Measurements from ENCODE around the gene MAGEA12.
"Not testable (repeated sequence)": the region's sequence is repeated elsewhere in the genome, so short reads cannot be mapped to it uniquely, and the experiment has no call there.

Gene MAGEA12, protein sequence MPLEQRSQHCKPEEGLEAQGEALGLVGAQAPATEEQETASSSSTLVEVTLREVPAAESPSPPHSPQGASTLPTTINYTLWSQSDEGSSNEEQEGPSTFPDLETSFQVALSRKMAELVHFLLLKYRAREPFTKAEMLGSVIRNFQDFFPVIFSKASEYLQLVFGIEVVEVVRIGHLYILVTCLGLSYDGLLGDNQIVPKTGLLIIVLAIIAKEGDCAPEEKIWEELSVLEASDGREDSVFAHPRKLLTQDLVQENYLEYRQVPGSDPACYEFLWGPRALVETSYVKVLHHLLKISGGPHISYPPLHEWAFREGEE

DNA sequence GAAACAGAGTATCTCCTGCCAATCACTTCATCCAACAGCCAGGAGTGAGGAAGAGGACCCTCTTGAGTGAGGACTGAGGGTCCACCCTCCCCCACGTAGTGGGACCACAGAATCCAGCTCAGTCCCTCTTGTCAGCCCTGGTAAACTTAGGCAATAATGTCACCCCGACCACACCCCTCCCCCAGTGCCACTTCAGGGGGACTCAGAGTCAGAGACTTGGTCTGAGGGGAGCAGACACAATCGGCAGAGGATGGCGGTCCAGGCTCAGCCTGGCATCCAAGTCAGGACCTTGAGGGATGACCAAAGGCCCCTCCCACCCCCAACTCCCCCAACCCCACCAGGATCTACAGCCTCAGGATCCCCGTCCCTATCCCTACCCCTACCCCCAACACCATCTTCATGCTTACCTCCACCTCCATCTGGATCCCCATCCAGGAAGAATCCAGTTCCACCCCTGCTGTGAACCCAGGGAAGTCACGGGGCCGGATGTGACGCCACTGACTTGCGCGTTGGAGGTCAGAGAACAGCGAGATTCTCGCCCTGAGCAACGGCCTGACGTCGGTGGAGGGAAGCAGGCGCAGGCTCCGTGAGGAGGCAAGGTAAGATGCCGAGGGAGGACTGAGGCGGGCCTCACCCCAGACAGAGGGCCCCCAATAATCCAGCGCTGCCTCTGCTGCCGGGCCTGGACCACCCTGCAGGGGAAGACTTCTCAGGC, at the start of gene MAGEA12, which contains the start of gene CSAG1:
MAGEA12 (plus strand) TSS at position 497 of the 715 bp plus-strand sequence. CDS start 2,405 bp downstream, outside the sequence.
CSAG1 (minus strand) TSS at position 461 of the 715 bp plus-strand sequence. CDS start 1,261 bp downstream, outside the sequence.
- POLR2A ChIA-PET: no interaction called here
- no peak for DNase-seq (ENCODE audit: extremely low spot score)
- CTCF ChIA-PET: no interaction called here
- TF ChIP-seq L3MBTL2 (conservative IDR thresholded peaks at IDR 0.05) (no peak), NFRKB (IDR thresholded peaks at IDR 0.05) (no peak), CTBP1 (IDR thresholded peaks at IDR 0.05; ENCODE audit: borderline replicate concordance) (no peak), SP1 (IDR thresholded peaks at IDR 0.05) (no peak), HDGF (IDR thresholded peaks at IDR 0.05; ENCODE audit: borderline replicate concordance) (no peak), SUZ12 (IDR thresholded peaks at IDR 0.05) (no peak), LEF1 (IDR thresholded peaks at IDR 0.05; ENCODE audit: borderline replicate concordance) (no peak), BHLHE40 (IDR thresholded peaks at IDR 0.05; ENCODE audit: borderline replicate concordance) (no peak), ELF4 (IDR thresholded peaks at IDR 0.05) (no peak), TARDBP (IDR thresholded peaks at IDR 0.05) (no peak), FOXM1 (IDR thresholded peaks at IDR 0.05; ENCODE audit: borderline replicate concordance) (no peak)
- TF ChIP-seq, protein P1, sequence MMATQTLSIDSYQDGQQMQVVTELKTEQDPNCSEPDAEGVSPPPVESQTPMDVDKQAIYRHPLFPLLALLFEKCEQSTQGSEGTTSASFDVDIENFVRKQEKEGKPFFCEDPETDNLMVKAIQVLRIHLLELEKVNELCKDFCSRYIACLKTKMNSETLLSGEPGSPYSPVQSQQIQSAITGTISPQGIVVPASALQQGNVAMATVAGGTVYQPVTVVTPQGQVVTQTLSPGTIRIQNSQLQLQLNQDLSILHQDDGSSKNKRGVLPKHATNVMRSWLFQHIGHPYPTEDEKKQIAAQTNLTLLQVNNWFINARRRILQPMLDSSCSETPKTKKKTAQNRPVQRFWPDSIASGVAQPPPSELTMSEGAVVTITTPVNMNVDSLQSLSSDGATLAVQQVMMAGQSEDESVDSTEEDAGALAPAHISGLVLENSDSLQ (IDR thresholded peaks at IDR 0.05): no peak

DNA sequence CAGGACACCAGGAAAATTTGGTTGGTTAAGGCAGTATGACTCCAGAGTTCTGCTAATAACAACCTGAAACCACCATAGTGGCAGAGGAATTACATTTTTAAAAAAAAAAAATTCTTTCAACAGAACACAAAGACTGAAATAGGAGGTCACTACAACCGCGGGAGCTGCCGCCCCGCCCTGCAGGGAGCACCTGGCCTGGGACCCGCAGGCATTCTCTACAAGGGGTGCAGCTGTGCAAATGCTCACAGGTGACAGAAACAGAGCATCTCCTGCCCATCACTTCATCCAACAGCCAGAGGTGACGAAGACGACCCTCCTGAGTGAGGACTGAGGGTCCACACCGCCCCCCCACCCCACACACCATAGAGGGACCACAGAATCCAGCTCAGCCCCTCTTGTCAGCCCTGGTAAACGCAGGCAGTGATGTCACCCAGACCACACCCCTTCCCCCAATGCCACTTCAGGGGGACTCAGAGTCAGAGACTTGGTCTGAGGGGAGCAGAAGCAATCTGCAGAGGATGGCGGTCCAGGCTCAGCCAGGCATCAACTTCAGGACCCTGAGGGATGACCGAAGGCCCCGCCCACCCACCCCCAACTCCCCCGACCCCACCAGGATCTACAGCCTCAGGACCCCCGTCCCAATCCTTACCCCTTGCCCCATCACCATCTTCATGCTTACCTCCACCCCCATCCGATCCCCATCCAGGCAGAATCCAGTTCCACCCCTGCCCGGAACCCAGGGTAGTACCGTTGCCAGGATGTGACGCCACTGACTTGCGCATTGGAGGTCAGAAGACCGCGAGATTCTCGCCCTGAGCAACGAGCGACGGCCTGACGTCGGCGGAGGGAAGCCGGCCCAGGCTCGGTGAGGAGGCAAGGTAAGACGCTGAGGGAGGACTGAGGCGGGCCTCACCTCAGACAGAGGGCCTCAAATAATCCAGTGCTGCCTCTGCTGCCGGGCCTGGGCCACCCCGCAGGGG, 35.3 kb upstream of the MAGEA12 start, which contains the start of gene MAGEA3:
MAGEA3 (plus strand) TSS at position 843 of the 980 bp plus-strand sequence. CDS start 2,039 bp downstream, outside the sequence.
- POLR2A ChIA-PET, CTCF ChIA-PET: not testable (repeated sequence)

DNA sequence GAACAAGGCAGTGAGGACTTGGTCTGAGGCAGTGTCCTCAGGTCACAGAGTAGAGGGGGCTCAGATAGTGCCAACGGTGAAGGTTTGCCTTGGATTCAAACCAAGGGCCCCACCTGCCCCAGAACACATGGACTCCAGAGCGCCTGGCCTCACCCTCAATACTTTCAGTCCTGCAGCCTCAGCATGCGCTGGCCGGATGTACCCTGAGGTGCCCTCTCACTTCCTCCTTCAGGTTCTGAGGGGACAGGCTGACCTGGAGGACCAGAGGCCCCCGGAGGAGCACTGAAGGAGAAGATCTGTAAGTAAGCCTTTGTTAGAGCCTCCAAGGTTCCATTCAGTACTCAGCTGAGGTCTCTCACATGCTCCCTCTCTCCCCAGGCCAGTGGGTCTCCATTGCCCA, 33.2 kb upstream of the MAGEA12 start:
- DNase-seq (ENCODE audit: extremely low spot score); CTCF ChIA-PET: not testable (repeated sequence)

More for the DNA sequence above, 35.3 kb upstream of the MAGEA12 start, which contains the start of gene MAGEA3:
- DNase-seq (ENCODE audit: extremely low spot score): not testable (repeated sequence)

DNA sequence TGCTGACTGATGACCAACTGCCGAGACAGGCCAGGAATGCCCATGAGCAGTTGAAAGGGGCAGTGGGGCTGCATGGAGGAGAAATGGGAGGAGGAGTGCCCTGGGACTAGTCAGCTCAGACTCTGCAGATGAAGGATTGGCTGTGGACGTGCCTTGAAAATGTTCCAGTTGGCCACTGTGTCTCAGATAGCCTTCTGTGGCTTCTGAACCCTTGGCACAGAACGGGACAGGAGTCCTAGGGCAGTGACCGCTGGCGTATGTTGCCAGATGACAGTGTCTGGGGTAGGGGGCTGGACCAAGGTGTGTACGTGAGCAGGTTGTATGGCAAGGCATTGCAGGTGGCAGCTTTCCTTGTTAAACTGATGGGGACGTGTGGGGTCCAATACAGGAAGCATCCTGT, 27.1 kb upstream of the MAGEA12 start:
- CTCF ChIA-PET; POLR2A ChIA-PET; DNase-seq (ENCODE audit: extremely low spot score): not testable (repeated sequence)

More for the DNA sequence above, 33.2 kb upstream of the MAGEA12 start:
- POLR2A ChIA-PET: not testable (repeated sequence)

DNA sequence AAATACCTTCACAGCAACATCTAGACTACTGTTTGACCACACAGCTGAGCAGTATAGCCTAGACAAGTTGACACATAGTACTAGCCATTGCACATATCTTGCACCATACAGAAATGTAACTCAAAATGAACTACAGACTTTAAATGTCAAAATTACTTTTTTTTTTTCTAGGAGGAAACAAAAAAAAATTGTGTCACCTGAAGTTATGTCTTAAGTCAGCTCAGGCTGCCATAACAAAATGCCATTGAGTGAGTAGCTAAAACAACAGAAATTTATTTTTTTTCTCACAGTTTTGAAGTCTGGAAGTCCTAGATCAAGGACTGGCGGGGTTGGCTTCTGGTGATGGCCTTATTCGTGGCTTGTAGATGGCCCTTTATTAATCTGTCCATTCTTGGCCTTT, 24.4 kb upstream of the MAGEA12 start, which contains the start of gene CSAG2:
CSAG2 (minus strand) TSS at position 101 of the 400 bp plus-strand sequence. CDS start 161 bp downstream, outside the sequence.
- DNase-seq (ENCODE audit: extremely low spot score); CTCF ChIA-PET; POLR2A ChIA-PET: not testable (repeated sequence)

DNA sequence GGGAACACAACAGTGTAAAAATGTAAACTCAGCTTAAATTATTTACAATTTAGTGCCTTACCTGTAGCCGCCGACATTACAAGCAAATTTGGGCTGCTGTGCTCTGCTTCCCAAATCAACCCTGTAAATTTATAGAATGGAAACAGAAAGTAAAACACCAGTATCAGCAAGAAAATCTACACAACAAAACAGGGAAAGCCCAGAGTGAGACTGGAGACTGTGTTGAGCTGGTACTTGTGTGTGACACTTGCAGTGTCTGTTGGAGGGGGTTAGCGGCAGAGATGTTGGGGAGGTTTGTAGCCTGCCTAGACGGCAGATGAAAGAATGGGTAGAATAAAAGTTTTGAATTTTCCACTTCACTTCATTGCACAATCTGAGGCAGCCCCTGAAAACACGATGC, 20.4 kb upstream of the MAGEA12 start:
- CTCF ChIA-PET; DNase-seq (ENCODE audit: extremely low spot score); POLR2A ChIA-PET: not testable (repeated sequence)

DNA sequence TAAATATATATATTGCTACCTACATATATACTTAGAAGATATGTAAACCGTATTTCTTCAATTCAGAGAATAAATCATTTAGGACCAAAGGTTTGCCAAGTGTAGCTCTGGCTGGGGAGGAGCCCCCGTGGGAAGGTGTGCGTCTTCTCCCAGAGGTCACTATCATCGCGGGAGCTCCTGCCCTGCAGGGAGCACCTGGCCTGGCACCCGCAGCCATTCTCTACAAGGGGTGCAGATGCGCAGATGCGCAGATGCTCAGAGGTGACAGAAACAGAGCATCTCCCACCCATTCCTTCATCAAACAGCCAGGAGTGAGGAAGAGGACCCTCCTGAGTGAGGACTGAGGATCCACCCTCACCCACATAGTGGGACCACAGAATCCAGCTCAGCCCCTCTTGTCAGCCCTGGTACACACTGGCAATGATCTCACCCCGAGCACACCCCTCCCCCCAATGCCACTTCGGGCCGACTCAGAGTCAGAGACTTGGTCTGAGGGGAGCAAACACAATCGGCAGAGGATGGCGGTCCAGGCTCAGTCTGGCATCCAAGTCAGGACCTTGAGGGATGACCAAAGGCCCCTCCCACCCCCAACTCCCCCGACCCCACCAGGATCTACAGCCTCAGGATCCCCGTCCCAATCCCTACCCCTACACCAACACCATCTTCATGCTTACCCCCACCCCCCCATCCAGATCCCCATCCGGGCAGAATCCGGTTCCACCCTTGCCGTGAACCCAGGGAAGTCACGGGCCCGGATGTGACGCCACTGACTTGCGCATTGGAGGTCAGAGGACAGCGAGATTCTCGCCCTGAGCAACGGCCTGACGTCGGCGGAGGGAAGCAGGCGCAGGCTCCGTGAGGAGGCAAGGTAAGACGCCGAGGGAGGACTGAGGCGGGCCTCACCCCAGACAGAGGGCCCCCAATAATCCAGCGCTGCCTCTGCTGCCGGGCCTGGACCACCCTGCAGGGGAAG, 19.5 kb upstream of the MAGEA12 start, which contains the start of gene MAGEA2B:
MAGEA2B (plus strand) TSS at position 814 of the 973 bp plus-strand sequence. CDS start 2,479 bp downstream, outside the sequence.
- CTCF ChIA-PET; POLR2A ChIA-PET; DNase-seq (ENCODE audit: extremely low spot score): not testable (repeated sequence)

DNA sequence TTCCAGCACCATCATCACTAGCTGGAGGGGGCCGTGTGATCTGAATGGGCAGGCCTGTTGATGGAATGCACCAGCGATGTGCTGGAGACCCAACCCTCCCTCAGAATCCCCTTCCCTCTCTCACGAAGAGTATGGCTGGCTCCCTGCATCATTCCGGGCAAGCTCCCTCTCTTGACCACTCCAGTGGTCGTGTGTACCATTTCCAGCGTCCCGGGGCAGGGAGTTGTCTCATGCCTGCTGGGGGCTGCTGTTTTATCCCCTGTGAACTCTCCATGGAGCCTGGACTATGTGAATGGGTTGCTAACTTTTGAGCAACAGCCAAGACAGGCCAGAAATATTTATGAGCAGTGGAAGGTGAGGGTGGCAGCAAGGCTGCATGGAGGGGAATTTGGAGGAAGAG, 8.1 kb upstream of the MAGEA12 start:
- no peak for DNase-seq (ENCODE audit: extremely low spot score)
- CTCF ChIA-PET: no interaction called here
- TF ChIP-seq LEF1 (IDR thresholded peaks at IDR 0.05; ENCODE audit: borderline replicate concordance) (no peak), FOXM1 (IDR thresholded peaks at IDR 0.05; ENCODE audit: borderline replicate concordance) (no peak), ARNT (IDR thresholded peaks at IDR 0.05) (no peak), TARDBP (IDR thresholded peaks at IDR 0.05) (no peak), ELF4 (IDR thresholded peaks at IDR 0.05) (no peak), FOXA1 (IDR thresholded peaks at IDR 0.05) (no peak), L3MBTL2 (conservative IDR thresholded peaks at IDR 0.05) (no peak), SUZ12 (IDR thresholded peaks at IDR 0.05) (no peak), SP1 (IDR thresholded peaks at IDR 0.05) (no peak), BHLHE40 (IDR thresholded peaks at IDR 0.05; ENCODE audit: borderline replicate concordance) (no peak), ZNF384 (IDR thresholded peaks at IDR 0.05) (no peak), HDGF (IDR thresholded peaks at IDR 0.05; ENCODE audit: borderline replicate concordance) (no peak), CTBP1 (IDR thresholded peaks at IDR 0.05; ENCODE audit: borderline replicate concordance) (no peak), NFRKB (IDR thresholded peaks at IDR 0.05) (no peak), FOXK2 (IDR thresholded peaks at IDR 0.05) (no peak)
- TF ChIP-seq, protein P1 (IDR thresholded peaks at IDR 0.05): no peak
- POLR2A ChIA-PET: no interaction called here

DNA sequence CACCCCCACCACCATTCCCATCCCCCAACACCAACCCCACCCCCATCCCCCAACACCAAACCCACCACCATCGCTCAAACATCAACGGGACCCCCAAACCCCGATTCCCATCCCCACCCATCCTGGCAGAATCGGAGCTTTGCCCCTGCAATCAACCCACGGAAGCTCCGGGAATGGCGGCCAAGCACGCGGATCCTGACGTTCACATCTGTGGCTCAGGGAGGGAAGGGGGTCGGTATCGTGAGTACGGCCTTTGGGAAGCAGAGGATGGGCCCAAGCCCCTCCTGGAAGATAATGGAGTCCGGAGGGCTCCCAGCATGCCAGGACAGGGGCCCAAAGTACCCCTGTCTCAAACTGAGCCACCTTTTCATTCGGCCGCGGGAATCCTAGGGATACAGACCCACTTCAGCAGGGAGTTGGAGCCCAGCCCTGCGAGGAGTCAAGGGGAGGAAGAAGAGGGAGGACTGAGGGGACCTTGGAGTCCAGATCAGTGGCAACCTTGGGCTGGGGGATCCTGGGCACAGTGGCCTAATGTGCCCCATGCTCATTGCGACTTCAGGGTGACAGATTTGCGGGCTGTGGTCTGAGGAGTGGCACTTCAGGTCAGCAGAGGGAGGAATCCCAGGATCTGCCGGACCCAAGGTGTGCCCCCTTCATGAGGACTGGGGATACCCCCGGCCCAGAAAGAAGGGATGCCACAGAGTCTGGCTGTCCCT, 744 bp downstream of the MAGEA12 start:
- POLR2A ChIA-PET; DNase-seq (ENCODE audit: extremely low spot score); CTCF ChIA-PET: not testable (repeated sequence)

Data from HEK293T (cell line).